ENCODE data around the gene TNIK.
"Not testable (repeated sequence)": the region's sequence is repeated elsewhere in the genome, so short reads cannot be mapped to it uniquely, and the experiment has no call there.

Gene TNIK

DNA sequence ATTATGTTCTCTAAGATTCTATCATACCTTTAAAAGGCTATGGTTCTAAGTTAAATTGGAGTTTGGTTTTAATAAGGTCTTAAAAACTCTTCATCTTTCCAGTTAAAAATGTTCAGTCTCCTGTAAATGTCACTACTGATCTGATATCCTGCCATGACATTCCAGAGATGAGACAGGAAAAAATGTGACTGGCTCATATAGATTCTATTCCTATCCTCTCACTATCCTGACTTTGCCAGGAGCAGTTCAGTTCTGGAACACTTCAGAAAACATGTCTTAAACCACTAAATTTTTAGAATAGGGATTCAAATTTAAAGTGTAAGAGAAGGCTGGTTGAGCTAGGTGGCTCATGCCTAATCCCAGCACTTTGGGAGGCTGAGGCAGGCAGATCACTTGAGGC lies 170.9 kb downstream of the TNIK start:
- no peak overlapping the region for H3K27ac ChIP-seq
- no peak for TF ChIP-seq ZFX (IDR thresholded peaks at IDR 0.05)
- TF ChIP-seq, protein P1, sequence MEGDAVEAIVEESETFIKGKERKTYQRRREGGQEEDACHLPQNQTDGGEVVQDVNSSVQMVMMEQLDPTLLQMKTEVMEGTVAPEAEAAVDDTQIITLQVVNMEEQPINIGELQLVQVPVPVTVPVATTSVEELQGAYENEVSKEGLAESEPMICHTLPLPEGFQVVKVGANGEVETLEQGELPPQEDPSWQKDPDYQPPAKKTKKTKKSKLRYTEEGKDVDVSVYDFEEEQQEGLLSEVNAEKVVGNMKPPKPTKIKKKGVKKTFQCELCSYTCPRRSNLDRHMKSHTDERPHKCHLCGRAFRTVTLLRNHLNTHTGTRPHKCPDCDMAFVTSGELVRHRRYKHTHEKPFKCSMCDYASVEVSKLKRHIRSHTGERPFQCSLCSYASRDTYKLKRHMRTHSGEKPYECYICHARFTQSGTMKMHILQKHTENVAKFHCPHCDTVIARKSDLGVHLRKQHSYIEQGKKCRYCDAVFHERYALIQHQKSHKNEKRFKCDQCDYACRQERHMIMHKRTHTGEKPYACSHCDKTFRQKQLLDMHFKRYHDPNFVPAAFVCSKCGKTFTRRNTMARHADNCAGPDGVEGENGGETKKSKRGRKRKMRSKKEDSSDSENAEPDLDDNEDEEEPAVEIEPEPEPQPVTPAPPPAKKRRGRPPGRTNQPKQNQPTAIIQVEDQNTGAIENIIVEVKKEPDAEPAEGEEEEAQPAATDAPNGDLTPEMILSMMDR (conservative IDR thresholded peaks at IDR 0.05), result no peak

DNA sequence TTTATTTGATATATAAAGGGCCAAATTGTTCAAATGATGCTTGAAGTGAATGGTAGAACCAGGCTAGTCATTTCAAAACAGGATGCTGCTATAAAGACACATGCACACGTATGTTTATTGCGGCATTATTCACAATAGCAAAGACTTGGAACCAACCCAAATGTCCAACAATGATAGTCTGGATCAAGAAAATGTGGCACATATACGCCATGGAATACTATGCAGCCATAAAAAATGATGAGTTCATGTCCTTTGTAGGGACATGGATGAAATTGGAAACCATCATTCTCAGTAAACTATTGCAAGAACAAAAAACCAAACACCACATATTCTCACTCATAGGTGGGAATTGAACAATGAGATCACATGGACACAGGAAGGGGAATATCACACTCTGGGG lies 172.4 kb downstream of the TNIK start:
- H3K27ac ChIP-seq, result not testable (repeated sequence)

DNA sequence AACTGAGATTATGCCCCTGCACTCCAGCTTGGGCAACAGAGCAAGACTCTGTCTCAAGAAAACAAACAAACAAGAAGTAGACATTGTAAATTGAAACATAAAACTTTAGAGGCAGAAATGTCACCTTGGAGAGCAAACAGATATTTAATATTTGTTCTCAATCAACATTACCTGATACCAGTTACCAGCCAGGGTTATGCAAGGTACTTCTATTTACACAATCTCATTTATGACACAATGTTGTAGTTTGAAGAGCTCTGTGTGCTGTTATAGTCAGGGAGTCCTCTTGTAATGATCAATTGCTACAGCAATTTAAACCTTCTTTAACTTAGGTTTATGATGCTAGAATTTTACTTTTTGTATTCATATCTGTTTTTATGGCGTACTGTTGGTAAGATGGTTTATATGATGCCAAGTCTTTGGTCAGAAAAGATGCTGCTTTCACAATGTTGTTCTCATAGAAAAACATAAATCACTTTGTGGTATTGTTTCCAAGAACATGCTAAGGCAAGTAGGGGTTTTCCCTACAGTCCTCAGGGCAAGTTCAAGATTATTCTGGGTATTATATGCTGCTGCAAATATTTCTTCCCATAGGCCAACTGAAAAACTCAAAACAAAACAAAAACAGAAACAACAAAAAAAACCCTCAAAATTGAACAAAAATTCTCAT lies 173.5 kb downstream of the TNIK start:
- TF ChIP-seq, protein P1 (conservative IDR thresholded peaks at IDR 0.05), result no peak
- no peak overlapping the region for H3K27ac ChIP-seq

DNA sequence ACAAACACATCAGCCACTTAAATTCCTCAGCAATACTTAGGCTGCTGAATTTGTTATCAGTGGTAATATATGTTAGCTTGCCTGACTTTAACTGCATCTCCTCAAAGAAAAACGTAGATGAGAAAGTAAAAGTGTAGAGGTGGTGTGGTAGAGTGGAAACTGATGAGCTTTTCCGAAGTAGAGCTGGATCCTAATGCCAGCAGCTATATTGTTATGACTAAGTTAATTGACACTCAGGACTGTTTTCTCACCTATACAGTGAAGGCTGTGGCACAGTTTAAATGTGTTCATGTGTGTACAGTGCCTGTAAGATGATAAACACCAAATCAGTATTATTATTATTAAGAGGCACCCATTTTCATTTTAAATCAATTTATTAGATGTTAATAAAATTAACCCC lies 174.9 kb downstream of the TNIK start:
- TF ChIP-seq, protein P1 (conservative IDR thresholded peaks at IDR 0.05), result no peak
- TF ChIP-seq ZFX (IDR thresholded peaks at IDR 0.05), result no peak
- H3K27ac ChIP-seq, result no peak overlapping the region

DNA sequence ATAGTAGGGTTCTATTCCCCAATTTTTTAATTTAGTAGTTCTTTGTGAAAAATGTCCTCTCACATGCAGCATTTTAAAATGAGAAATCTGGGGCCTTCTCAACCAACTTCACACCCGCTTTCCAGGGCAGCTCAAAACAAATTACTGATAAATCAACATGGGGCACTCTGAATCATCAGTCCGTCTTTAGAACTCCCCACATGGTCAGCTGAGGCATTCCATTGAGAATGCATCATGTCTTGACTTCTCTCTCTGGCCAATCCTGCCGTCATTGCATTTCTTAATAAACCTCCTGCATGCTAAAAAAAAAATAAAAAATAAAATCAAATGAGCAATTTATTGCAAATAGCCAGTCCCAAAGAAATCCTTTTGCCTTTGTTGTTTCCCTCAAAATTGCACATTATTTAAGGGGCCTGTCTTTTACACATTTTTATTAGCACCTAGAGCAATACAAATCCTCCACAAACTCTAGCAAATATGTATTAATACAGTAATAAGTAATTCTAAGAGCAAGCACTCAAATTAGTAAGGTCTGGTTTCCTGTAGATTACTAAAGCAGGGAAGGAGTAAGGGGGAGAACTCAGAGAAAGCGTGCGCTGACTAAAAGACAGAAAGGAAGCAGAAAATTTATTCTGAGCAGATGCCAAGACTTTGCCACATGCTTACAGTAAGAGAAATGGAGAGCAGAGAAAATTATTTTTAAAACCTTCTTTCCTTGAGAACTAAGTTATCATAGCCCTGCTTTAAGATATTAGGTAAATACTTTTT lies 175.7 kb downstream of the TNIK start:
- TF ChIP-seq, protein P1 (conservative IDR thresholded peaks at IDR 0.05), result no peak
- no peak for TF ChIP-seq ZFX (IDR thresholded peaks at IDR 0.05)
- no peak overlapping the region for H3K27ac ChIP-seq

DNA sequence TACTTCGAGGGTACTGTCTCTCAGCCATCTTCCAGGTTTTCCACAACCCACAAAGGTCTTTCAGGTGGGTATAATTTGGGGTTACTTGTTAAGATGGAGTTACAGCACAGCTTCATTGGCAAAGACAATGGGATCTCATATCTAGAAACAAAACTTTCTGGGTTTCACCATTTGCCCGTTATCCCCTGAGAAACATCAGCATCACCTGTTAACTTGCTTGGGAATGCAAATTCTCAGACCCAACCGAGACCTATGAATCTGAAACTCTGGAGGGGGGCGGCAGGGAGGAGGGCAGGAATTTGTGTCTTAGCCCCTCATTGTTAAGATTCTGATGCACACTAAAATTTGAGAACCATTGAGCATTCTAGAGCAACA lies 176.4 kb downstream of the TNIK start:
- TF ChIP-seq, protein P1 (conservative IDR thresholded peaks at IDR 0.05), result no peak
- TF ChIP-seq ZFX (IDR thresholded peaks at IDR 0.05), result no peak
- H3K27ac ChIP-seq, result no peak overlapping the region

DNA sequence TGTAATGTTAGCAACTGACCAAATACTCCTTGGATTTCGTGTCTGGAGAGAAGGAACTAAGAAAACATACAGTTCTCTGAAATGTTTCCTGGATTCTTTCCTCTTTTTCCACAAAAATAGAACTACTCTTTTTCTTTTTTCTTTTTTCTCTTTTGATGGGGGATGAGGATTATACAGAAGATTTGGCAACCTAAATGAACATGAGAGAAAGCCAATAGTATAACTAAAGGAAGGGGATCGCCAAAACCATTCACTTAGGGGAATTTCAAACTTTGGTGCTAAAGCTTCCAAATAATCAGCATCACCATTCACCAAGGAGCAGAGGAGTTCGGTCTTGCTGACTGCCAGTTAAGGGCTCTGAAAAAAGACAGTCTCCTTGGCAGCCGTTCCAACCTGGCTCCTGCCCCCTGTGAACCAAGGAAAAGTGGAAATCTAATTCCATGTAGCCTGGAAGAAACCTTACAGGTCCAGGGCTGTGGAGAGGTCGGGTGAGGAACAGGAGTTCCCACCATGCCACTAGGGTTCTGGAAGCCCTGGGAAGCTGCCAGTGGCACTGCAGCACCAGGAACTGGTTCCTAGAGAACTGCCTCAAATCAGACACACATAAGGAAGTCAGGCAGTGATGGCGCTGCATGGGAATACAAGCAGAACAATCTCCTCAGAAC lies 176.9 kb downstream of the TNIK start:
- no peak overlapping the region for H3K27ac ChIP-seq
- TF ChIP-seq, protein P1 (conservative IDR thresholded peaks at IDR 0.05), result no peak
